NCI-H526 treated with DMSO at 0.1 percent for 48 hours (cell line): ENCODE data around the gene TMEM14A.

Experiments
- DNase-seq: peaks from one replicate; lab custom pipeline; 2025; lab: John Stamatoyannopoulos, UW

The TMEM14A gene

DNA sequence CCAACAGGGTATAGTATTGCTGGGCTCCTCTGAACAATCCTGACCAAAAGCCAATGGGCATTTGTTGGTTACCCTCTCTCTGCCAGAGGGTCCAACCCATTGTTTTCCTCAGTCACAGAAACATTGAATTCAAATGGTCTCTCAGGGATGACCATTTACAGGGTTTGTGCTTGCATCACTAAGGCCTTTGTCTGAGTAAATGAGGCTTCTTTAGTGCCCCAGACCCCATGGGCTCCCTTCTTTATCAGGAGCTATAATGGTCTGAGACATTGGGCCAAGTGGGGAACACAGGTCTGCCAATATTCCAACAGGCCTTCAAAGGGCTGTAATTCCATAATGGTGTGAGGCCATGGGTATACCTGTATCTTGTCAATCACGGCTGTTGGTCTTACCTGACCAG, 65.2 kb downstream of the TMEM14A start:
- DNase-seq: no peak
